GM12864 (cell line): ENCODE data around the gene ICAM3.

Experiments
- DNase-seq: peaks from one replicate; pipeline ENCODE4 v3.0.0-alpha.2; 2011; ENCODE audit warnings: low read depth
- H3K4me3 ChIP-seq: 2 replicates; pipeline ENCODE4 v1.5.1; 2011; ENCODE audit warnings: mild to moderate bottlenecking, low read depth, low read length, control low read depth
- TF ChIP-seq, protein P1 (sequence below): IDR thresholded peaks from 2 replicates; pipeline ENCODE4 v1.5.1; 2011; ENCODE audit warnings: low read depth, mild to moderate bottlenecking, moderate library complexity, low read length, control low read depth, inconsistent platforms; ENCODE audit errors: missing control alignments

Gene ICAM3

DNA sequence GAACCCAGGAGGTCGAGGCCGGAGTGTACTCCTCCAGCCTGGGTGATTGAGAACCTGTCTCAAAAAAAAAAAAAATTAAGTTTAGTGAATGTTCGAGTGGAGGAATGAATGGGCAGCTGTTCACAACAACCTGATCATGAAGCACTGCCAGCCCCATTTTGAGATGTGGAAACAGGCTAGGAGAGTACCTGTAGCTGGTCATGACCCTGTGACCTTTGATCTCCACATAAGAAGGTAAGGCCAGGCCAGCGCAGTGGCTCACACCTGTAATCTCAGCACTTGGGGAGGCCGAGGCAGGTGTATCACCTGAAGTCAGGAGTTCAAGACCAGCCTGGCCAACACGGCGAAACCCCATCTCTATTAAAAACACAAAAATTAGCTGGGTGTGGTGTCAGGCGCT lies 13.7 kb downstream of the ICAM3 start:
- no peak overlapping the region for H3K4me3 ChIP-seq
- no peak for DNase-seq
- TF ChIP-seq, protein P1, sequence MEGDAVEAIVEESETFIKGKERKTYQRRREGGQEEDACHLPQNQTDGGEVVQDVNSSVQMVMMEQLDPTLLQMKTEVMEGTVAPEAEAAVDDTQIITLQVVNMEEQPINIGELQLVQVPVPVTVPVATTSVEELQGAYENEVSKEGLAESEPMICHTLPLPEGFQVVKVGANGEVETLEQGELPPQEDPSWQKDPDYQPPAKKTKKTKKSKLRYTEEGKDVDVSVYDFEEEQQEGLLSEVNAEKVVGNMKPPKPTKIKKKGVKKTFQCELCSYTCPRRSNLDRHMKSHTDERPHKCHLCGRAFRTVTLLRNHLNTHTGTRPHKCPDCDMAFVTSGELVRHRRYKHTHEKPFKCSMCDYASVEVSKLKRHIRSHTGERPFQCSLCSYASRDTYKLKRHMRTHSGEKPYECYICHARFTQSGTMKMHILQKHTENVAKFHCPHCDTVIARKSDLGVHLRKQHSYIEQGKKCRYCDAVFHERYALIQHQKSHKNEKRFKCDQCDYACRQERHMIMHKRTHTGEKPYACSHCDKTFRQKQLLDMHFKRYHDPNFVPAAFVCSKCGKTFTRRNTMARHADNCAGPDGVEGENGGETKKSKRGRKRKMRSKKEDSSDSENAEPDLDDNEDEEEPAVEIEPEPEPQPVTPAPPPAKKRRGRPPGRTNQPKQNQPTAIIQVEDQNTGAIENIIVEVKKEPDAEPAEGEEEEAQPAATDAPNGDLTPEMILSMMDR, result no peak

DNA sequence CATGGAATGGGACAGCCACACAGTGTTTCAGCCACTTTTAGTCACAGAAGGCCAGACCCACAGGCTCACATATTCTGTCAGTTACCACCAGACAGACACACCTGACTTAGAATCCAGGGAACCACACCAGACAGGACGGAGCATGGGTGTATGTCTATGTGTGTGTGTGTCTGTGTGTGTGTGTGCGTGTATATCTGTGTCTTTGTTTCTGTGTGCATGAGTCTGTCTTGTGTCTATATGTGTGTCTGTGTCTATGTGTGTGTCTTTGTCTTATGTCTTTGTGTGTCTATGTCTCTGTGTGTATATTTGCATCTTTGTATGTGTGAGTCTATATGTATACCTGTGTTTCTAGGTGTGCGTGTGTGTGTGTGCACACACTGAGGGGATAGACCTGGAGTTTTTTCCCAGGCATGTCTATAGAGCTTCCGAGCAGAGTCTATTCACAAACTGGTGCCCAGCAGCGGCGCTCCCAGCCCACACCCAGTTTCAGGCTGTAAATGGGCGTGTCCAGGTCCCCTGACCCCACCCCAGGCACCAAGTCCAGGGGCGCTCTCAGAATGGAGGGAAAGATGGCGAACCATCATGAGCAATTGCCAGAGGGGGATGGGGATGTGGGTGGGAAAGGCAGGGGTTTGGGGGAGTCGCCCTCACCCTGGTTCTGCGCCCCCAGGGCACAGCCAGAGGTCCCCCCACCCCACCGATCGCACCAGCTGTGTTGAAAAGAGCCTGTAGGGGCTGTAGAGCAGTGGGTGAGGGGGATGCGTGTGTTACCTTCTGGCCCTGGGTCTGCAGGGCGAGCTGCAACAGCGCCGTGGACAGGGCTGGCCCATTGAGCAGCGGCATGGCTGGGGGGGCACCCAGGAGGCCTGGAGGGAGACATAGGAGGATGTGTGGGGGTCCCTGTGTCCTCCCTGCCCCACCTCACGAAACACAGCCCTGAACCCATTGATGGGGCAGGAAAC lies 17.3 kb downstream of the ICAM3 start:
- H3K4me3 ChIP-seq, result no peak overlapping the region
- DNase-seq, result no peak
- TF ChIP-seq, protein P1, result no peak

DNA sequence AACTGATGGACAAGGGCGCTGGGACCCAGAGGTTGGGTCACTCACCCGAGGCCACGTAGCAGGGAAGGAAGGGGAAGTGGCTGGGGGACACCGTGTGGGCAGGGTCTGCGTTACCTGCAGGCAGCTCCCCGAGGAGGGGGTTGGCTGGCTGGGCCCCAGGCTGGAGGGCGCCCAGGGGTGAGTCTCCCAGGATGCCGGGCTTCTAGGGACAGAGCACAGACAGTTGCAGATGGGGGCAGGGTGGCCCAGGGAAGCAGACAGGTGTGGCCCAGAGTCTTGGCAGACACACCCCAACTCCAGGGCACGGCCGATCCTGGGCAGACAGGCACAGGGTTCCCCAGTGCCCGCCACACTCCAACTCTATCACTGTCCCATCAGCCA lies 18.0 kb downstream of the ICAM3 start:
- no peak overlapping the region for H3K4me3 ChIP-seq
- TF ChIP-seq, protein P1, result no peak
- no peak for DNase-seq

DNA sequence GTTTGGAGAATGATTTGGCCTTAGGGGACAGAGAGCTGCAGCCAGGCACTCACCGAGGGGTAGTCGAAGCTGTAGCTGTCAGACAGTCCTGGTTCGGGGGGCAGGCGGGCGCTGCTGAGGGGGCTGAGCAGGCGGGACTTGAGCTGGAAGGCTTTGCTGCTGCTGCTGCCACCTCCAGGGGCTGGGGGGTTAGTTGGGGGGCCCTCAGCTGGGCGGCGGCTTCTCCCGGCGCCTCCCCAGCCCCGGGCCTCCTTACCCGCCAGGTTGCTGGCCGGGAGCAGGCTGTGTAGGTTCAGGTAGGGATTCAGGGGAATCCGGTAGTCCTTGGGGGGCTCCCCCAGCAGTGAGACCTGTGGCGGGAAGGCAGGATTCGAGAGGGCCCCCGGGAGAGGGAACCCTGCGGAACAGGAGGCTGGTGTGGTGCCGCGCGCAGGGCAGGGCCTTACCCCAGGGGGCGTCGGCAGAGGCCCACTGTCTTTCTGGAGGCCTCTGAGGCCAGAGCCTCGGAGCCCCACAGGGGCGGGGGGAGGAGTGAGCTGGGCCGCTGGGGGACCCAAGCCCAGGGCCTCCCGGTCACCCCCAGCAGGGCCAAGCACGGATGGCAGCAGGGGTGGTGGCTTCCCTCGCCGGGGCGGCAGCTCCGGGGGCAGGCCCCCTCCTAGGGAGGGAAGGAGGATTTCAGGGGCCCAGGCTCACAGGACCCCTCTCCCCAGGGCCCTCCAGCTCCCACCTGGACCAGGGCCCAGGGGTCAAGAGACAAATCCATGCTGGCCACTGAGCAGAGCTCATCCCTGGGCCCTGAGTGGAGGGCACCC lies 18.6 kb downstream of the ICAM3 start:
- no peak overlapping the region for H3K4me3 ChIP-seq
- no peak for DNase-seq
- TF ChIP-seq, protein P1, result no peak

DNA sequence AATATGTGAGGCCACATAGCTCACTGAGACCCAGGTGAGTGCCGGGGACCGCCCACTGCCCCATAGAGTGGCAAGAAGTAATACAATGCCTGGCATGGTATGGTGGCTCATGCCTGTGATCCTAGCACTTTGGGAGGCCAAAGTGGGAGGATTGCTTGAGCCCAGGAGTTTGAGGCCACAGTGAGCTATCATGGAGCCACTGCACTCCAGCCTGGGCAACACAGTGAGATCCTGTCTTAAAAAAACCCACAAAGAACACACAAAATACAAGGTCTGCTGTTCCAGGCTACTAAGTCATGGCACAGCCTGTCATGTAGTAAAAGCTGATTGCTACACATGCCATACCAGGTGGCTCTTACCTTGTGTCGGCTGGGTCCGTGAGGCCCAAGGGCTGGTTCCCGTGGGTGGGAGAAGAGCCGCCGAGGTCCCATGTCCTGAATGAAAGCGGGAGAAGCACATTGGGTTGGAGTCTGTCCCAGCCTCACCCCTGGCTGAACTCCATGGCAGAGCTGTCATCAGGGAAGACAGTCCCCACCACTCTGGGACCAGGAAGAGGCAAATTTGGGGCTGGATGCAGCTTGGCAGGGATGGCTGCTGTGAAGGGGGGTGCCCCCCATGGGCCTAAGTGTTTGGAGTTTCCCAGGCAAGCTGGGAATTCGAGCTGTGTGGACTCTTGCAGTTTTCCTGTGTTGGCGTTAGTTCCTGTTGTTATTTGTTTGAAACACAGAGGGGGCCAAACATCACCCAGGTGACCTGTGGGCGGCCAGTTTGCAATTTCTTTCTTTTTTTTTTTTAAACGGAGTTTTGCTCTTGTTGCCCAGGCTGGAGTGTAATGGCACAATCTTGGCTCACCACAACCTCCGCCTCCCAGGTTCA lies 20.4 kb downstream of the ICAM3 start:
- no peak for DNase-seq
- no peak overlapping the region for H3K4me3 ChIP-seq
- TF ChIP-seq, protein P1, result no peak

DNA sequence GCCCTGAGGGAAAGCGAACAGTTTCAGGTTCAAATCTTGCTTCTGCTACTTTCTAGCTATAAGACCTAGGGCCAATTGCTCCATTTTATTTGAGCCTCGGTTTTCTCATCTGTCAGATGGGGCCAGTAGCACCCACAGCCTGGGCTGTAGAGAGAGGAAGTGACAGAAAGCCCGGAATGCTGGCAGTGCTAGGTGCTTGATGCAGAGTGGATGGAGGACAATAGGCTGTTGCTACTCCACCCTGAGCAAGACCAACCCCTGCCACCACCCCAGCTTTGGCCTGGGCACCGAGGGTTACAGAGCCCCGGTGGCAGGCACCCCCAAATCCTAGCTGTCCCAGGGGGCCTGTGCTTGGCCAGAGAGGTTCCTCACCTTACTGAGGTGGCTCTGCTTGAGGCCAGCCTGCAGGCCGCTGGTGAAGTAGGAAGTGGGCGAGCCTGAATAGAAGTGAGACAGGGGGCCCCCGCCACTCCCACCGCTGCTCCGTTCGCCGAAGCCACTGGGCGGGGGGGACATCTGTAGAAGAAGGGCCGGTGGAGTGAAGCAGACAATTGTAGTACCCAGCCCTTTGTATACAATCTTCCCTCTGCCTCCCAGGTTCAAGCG lies 21.5 kb downstream of the ICAM3 start:
- H3K4me3 ChIP-seq, result no peak overlapping the region
- DNase-seq, result no peak
- TF ChIP-seq, protein P1, result no peak
